ENCODE data around the gene DLGAP1.

- TF ChIP-seq POLR2AphosphoS5 (IDR thresholded peaks at IDR 0.05; ENCODE audit: insufficient read depth in 1 of 2, low read depth in 1 of 2) = no peak
- TF ChIP-seq CTCF (IDR thresholded peaks at IDR 0.05) = no peak
Measured at GRCh38 chr18:4270016-4270415, 185.1 kb downstream of the DLGAP1 start.
